Raji (cell line): ENCODE measurements around the gene LPCAT3.
A peak's percentile ranks its signal among the peaks of the same experiment; 100 is the strongest.

ENCODE experiments used
- POLR2A ChIP-seq: IDR thresholded peaks from 2 replicates; pipeline ENCODE4 v1.6.1; 2011; ENCODE audit warnings: low read depth, low read length, control low read depth; ENCODE audit not compliant: insufficient read depth

Gene LPCAT3

GRCh38 chr12:6928022-6928702 is 90.1 kb downstream of the LPCAT3 start:
- TF ChIP-seq POLR2A = no peak

- TF ChIP-seq POLR2A = peak; percentile 47; the same call in 1 of the 2 replicates
These were observed 90.8 kb downstream of the LPCAT3 start, which contains the start of gene ATN1 for GRCh38 chr12:6927379-6928021. TSS of gene ATN1 (plus strand) at chr12:6927959. CDS start at chr12:6934002, 6,043 bp downstream.
